OCI-LY3 (cell line): ENCODE results near the gene LRRC15.
A peak's percentile ranks its signal among the peaks of the same experiment; 100 is the strongest.

Source experiments
- H2AFZ ChIP-seq: fragments of 200-600, 300-600 bp; shearing (Covaris generic); 2 replicates; pipeline ENCODE4 v1.6.0; 2014; ENCODE audit warnings: antibody characterized with exemption, low read depth, low read length
- H3K27ac ChIP-seq: fragments of 200-600, 300-600 bp; sonication (generic); 2 replicates; pipeline ENCODE4 v1.5.1; 2014; ENCODE audit warnings: mild to moderate bottlenecking, low read length, moderate library complexity, mixed read lengths
- H3K27me3 ChIP-seq: fragments of 200-600, 300-600 bp; sonication (generic); 2 replicates; pipeline ENCODE4 v1.6.1; 2014; ENCODE audit warnings: low read depth, low read length, mixed read lengths
- H3K36me3 ChIP-seq: fragments of 200-600, 300-600 bp; sonication (generic); replicated peaks from 2 replicates; pipeline ENCODE3; 2014; ENCODE audit warnings: low read depth, low read length, mixed read lengths
- H3K4me1 ChIP-seq: fragments of 300-600, 200-600 bp; sonication (generic); 2 replicates; pipeline ENCODE4 v1.6.1; 2014; ENCODE audit warnings: low read length, mixed read lengths
- H3K4me2 ChIP-seq: fragments of 200-600, 300-600 bp; sonication (generic); 2 replicates; pipeline ENCODE4 v1.6.1; 2014; ENCODE audit warnings: low read length, mixed read lengths
- H3K4me3 ChIP-seq: fragments of 300-600, 200-600 bp; sonication (generic); 2 replicates; pipeline ENCODE4 v1.5.1; 2014; ENCODE audit warnings: antibody characterized with exemption, mild to moderate bottlenecking, low read length, moderate library complexity
- H3K79me2 ChIP-seq: fragments of 300-600, 200-600 bp; shearing (Covaris generic); 2 replicates; pipeline ENCODE4 v1.6.1; 2014; ENCODE audit warnings: mild to moderate bottlenecking, low read length, mixed read lengths
- H3K9ac ChIP-seq: fragments of 300-600, 200-600 bp; shearing (Covaris generic); 2 replicates; pipeline ENCODE4 v1.6.0; 2014; ENCODE audit warnings: mild to moderate bottlenecking, low read length, moderate library complexity
- H3K9me3 ChIP-seq: fragments of 200-600, 300-600 bp; shearing (Covaris generic); 2 replicates; pipeline ENCODE4 v1.6.1; 2014; ENCODE audit warnings: low read length, mixed read lengths; ENCODE audit not compliant: insufficient read depth
- H4K20me1 ChIP-seq: fragments of 200-600, 300-600 bp; sonication (generic); 2 replicates; pipeline ENCODE4 v1.6.1; 2016; ENCODE audit warnings: low read length, mixed read lengths; ENCODE audit not compliant: insufficient read depth
- EZH2phosphoT487 ChIP-seq: fragments of 200-600 bp; shearing (Covaris generic); IDR thresholded peaks from 2 replicates; pipeline ENCODE4 v1.6.1; 2018; ENCODE audit warnings: antibody characterized with exemption, mixed run types, low read depth
- TF ChIP-seq, protein P1 (sequence below): fragments of 200-600, 300-600 bp; sonication (generic); IDR thresholded peaks from 2 replicates; pipeline ENCODE4 v1.5.1; 2014; ENCODE audit warnings: antibody characterized with exemption, low read length, low read depth

LRRC15 gene

DNA sequence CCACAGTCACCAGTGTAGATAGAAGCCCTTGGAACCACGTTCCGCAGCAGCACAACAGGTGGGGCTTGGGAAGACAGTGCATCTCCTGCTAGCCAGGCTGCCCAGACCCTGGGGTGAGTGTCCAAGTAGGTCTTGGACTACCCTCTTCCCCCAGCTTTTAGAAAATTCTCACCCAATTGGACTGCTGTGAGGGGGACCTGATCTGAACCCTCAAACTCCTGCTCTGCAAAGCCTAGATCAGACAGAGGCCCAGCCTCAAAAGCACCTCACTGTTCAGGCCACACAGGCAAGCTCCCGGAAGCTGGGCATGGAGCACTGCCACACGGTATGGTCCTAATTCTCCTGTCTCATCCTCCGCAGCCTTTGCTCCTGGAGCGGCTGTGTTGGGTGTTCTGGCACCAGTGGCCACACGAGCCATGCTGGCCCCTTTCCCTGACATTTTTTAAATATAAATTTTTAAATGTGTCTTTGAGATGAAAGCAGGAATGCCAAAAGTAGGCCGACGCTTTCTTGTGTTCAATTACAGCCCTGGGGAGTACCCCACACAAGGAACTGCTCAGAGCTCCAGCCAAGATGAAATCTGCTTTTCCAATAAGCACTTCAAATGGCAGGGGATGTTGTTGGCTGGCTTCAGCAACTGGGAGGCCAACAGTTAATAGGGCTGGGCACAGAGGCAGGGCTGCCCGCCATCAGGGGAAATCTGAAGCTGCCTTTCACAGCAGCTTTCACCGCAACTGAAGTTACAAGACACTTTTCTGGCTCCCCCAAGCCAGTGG lies 59.3 kb downstream of the LRRC15 start:
- no peaks in the 10 kb centered on the region for H3K36me3 ChIP-seq
- peak overlapping the region; percentile 87; the same call in 1 of the 2 replicates for H3K4me2 ChIP-seq
- H3K27me3 ChIP-seq, result peaks cover 61% of the 10 kb centered on the region
- no peaks in the 10 kb centered on the region for H4K20me1 ChIP-seq
- no peak for TF ChIP-seq EZH2phosphoT487
- TF ChIP-seq, protein P1, sequence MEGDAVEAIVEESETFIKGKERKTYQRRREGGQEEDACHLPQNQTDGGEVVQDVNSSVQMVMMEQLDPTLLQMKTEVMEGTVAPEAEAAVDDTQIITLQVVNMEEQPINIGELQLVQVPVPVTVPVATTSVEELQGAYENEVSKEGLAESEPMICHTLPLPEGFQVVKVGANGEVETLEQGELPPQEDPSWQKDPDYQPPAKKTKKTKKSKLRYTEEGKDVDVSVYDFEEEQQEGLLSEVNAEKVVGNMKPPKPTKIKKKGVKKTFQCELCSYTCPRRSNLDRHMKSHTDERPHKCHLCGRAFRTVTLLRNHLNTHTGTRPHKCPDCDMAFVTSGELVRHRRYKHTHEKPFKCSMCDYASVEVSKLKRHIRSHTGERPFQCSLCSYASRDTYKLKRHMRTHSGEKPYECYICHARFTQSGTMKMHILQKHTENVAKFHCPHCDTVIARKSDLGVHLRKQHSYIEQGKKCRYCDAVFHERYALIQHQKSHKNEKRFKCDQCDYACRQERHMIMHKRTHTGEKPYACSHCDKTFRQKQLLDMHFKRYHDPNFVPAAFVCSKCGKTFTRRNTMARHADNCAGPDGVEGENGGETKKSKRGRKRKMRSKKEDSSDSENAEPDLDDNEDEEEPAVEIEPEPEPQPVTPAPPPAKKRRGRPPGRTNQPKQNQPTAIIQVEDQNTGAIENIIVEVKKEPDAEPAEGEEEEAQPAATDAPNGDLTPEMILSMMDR, result no peak
- no peak overlapping the region for H2AFZ ChIP-seq
- H3K4me3 ChIP-seq, result no peak overlapping the region
- H3K27ac ChIP-seq, result no peak overlapping the region
- peaks cover 55% of the 10 kb centered on the region for H3K4me1 ChIP-seq
- H3K79me2 ChIP-seq, result no peaks in the 10 kb centered on the region
- H3K9ac ChIP-seq, result no peak overlapping the region
- H3K9me3 ChIP-seq, result no peaks in the 10 kb centered on the region

DNA sequence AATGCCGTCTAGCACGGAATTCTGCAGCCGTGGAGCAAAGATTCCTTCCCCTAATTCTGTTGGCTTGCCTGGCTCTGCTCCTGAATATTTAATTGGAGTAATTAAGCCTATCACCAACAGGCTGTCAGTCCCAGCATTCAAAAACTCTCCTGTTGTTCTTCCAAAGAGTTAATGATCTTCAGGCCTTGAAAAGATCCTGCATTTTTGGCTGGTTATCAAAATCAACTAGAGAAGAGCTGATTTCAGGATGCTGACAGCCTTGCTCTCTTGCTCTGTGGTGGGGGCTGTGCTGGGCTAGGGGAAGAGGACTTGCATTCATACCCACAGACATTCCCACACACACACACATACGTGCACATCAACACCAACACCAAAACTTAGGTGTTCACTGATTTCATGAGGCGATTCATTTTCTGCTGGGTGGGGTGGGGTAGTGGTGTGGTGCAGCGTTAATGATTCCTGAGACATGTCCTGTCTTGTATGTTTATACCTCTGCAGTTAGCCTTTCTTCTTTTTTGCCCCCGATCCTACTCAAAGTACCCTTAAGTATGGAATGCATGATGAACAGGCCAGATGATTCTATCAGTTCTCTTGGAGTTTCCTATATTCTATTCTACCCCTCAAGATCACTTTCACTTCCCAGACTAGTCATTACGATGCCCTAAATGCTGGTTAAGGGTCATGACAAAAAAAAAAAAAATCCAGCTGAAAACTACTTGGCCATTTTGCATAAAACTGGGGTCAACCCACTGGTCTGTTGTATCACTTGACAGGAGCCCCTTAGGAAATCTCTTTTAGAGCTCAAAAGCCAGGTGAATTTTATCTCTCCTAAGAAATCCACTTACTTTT lies 60.7 kb downstream of the LRRC15 start:
- Histone ChIP-seq H3K4me3 (peak overlapping the region; percentile 44), H4K20me1 (no peaks in the 10 kb centered on the region), H3K36me3 (no peaks in the 10 kb centered on the region), H3K4me2 (peak overlapping the region; percentile 87), H3K9me3 (no peaks in the 10 kb centered on the region), H3K4me1 (peaks cover 55% of the 10 kb centered on the region), H2AFZ (no peak overlapping the region), H3K27me3 (peaks cover 60% of the 10 kb centered on the region), H3K27ac (peak overlapping the region; percentile 93), H3K79me2 (no peaks in the 10 kb centered on the region), H3K9ac (peak overlapping the region; percentile 28; the same call in 1 of the 2 replicates)
- TF ChIP-seq, protein P1, result no peak
- no peak for TF ChIP-seq EZH2phosphoT487

DNA sequence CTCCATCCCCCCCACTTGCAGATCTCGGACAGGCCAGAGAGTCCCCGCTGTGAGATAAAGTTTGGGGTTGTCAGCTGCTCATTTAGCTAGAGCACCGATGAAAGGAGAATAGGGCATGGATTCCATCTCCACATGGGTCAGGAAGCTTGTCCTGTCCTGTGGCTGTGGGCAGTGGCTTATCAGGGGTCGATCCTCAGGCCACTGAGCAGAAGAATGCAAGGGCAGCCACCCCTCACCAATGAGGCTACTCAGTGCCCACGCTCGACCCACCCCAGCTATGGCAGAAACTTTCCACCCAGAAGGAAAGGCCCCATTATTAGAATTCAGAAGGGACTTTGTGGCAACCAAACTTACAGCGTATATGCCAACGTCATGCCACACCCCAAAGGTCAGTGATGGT lies 61.7 kb downstream of the LRRC15 start:
- Histone ChIP-seq H3K36me3 (no peaks in the 10 kb centered on the region), H2AFZ (no peak overlapping the region), H3K27me3 (peaks cover 60% of the 10 kb centered on the region), H3K27ac (peak overlapping the region; percentile 93), H3K79me2 (no peaks in the 10 kb centered on the region), H3K4me2 (peak overlapping the region; percentile 87), H3K9me3 (no peaks in the 10 kb centered on the region), H3K4me1 (peaks cover 55% of the 10 kb centered on the region), H4K20me1 (no peaks in the 10 kb centered on the region), H3K9ac (peak overlapping the region; percentile 28; the same call in 1 of the 2 replicates), H3K4me3 (peak overlapping the region; percentile 58)
- TF ChIP-seq, protein P1, result no peak
- no peak for TF ChIP-seq EZH2phosphoT487
